Neural progenitor cell (in vitro differentiated cells): ENCODE results near the gene TMEM164. TPM values are rescaled to one million over a fixed set of nuclear protein-coding genes. Genes with fewer than 3 reads are reported as not detected.

Source experiments
- DNase-seq: peaks from one replicate; pipeline ENCODE4 v3.0.0-alpha.2; 2016; ENCODE audit warnings: low spot score
- H2AFZ ChIP-seq: fragments of 200-600 bp; sonication (generic); replicated peaks from 2 replicates; pipeline ENCODE4 v1.6.1; 2016; ENCODE audit warnings: antibody characterized with exemption
- H3F3A ChIP-seq: fragments of 200-600 bp; sonication (generic); 2 replicates; pipeline ENCODE4 v1.6.1; 2016; ENCODE audit warnings: antibody characterized with exemption, low read depth
- H3K27ac ChIP-seq: fragments of 200-600 bp; sonication (generic); 2 replicates; pipeline ENCODE4 v1.5.1; 2016; ENCODE audit warnings: mild to moderate bottlenecking
- H3K27me3 ChIP-seq: fragments of 200-600 bp; sonication (generic); 2 replicates; pipeline ENCODE4 v1.6.1; 2016; ENCODE audit warnings: mild to moderate bottlenecking, moderate library complexity
- H3K36me3 ChIP-seq: fragments of 200-600 bp; sonication (generic); 2 replicates; pipeline ENCODE4 v1.5.1; 2016
- H3K4me1 ChIP-seq: fragments of 200-600 bp; sonication (generic); 2 replicates; pipeline ENCODE4 v1.6.1; 2016; ENCODE audit warnings: mixed run types
- H3K4me2 ChIP-seq: fragments of 200-600 bp; sonication (generic); 2 replicates; pipeline ENCODE4 v1.6.1; 2016
- H3K4me3 ChIP-seq: fragments of 200-600 bp; sonication (generic); 2 replicates; pipeline ENCODE4 v1.5.1; 2016
- H3K79me2 ChIP-seq: fragments of 200-600 bp; sonication (generic); 2 replicates; pipeline ENCODE4 v1.6.1; 2016; ENCODE audit warnings: low read depth
- H3K9ac ChIP-seq: fragments of 200-600 bp; sonication (generic); 2 replicates; pipeline ENCODE4 v1.6.1; 2016
- H3K9me3 ChIP-seq: fragments of 200-600 bp; sonication (generic); 2 replicates; pipeline ENCODE4 v1.5.1; 2016; ENCODE audit warnings: low read depth
- H4K20me1 ChIP-seq: fragments of 200-600 bp; sonication (generic); 2 replicates; pipeline ENCODE4 v1.6.1; 2016; ENCODE audit warnings: low read depth
- H3K27ac Mint-ChIP-seq: 3 replicates; pipeline ENCODE4 v1.8.0; 2021; ENCODE audit warnings: mixed read lengths
- H3K27me3 Mint-ChIP-seq: 2 replicates; pipeline ENCODE4 v1.8.0; 2022; ENCODE audit warnings: low read depth, mild to moderate bottlenecking, inconsistent platforms, moderate library complexity, mixed read lengths; ENCODE audit not compliant: insufficient read depth
- H3K36me3 Mint-ChIP-seq: 3 replicates; pipeline ENCODE4 v1.8.0; 2021; ENCODE audit warnings: mixed read lengths
- H3K4me1 Mint-ChIP-seq: 3 replicates; pipeline ENCODE4 v1.8.0; 2021; ENCODE audit warnings: mixed read lengths
- H3K4me3 Mint-ChIP-seq: 3 replicates; pipeline ENCODE4 v1.8.0; 2021; ENCODE audit warnings: mild to moderate bottlenecking, moderate library complexity, mixed read lengths
- H3K9me3 Mint-ChIP-seq: 3 replicates; pipeline ENCODE4 v1.8.0; 2020; ENCODE audit warnings: mixed read lengths
- CTCF ChIP-seq: fragments of 200-600 bp; sonication (generic); IDR thresholded peaks from 2 replicates; pipeline ENCODE4 v1.5.1; 2017; ENCODE audit warnings: antibody characterized with exemption, mild to moderate bottlenecking
- EZH2 ChIP-seq: fragments of 200-600 bp; sonication (generic); IDR thresholded peaks from 2 replicates; pipeline ENCODE4 v1.6.1; 2017; ENCODE audit warnings: antibody characterized with exemption, mild to moderate bottlenecking, moderate library complexity
- EZH2phosphoT487 ChIP-seq: fragments of 200-600 bp; sonication (generic); IDR thresholded peaks from 2 replicates; pipeline ENCODE4 v1.6.1; 2017; ENCODE audit warnings: antibody characterized with exemption
- total RNA-seq: library from RNA; depleted of rRNA; stranded (reverse); fragments of >200 nt; gene quantifications from 2 replicates; pipeline ENCODE4 v1.2.3, GENCODE V29; 2015; ENCODE audit warnings: low replicate concordance

The TMEM164 gene
- total RNA-seq, 1 donor from 2014 or later, result 15.5 TPM

GRCh38 chrX:110192516-110192915 is 189.6 kb downstream of the TMEM164 start:
- TF ChIP-seq EZH2 (no peak), EZH2phosphoT487 (no peak), CTCF (no peak)
- Mint-ChIP-seq H3K36me3 (peaks cover 6% of the 10 kb centered on the region), H3K4me3 (no peak overlapping the region), H3K27ac (no peak overlapping the region), H3K4me1 (no peaks in the 10 kb centered on the region), H3K9me3 (no peaks in the 10 kb centered on the region), H3K27me3 (peaks cover 2% of the 10 kb centered on the region)
- Histone ChIP-seq H3K4me3 (no peak overlapping the region), H3K4me2 (no peak overlapping the region), H3K9me3 (peaks cover 3% of the 10 kb centered on the region), H4K20me1 (no peaks in the 10 kb centered on the region), H3K79me2 (no peaks in the 10 kb centered on the region), H3K36me3 (no peaks in the 10 kb centered on the region), H3K27me3 (no peaks in the 10 kb centered on the region), H2AFZ (no peak overlapping the region), H3F3A (no peaks in the 10 kb centered on the region), H3K27ac (no peak overlapping the region), H3K4me1 (peaks cover 8% of the 10 kb centered on the region), H3K9ac (no peak overlapping the region)
- no peak for DNase-seq

GRCh38 chrX:110194977-110195376 is 192.1 kb downstream of the TMEM164 start:
- no peaks in the 10 kb centered on the region for H3K27me3 ChIP-seq
- H3K4me3 ChIP-seq, result no peak overlapping the region
- Mint-ChIP-seq H3K27me3 (no peaks in the 10 kb centered on the region), H3K4me3 (no peak overlapping the region), H3K4me1 (no peaks in the 10 kb centered on the region), H3K36me3 (peaks cover 3% of the 10 kb centered on the region), H3K9me3 (no peaks in the 10 kb centered on the region), H3K27ac (no peak overlapping the region)
- no peak overlapping the region for H3K27ac ChIP-seq
- peaks cover 3% of the 10 kb centered on the region for H3K9me3 ChIP-seq
- H3K36me3 ChIP-seq, result no peaks in the 10 kb centered on the region
- H3F3A ChIP-seq, result no peaks in the 10 kb centered on the region
- no peaks in the 10 kb centered on the region for H4K20me1 ChIP-seq
- DNase-seq, result no peak
- H3K9ac ChIP-seq, result no peak overlapping the region
- H2AFZ ChIP-seq, result no peak overlapping the region
- peaks cover 8% of the 10 kb centered on the region for H3K4me1 ChIP-seq
- TF ChIP-seq CTCF (no peak), EZH2 (no peak), EZH2phosphoT487 (no peak)
- H3K4me2 ChIP-seq, result no peak overlapping the region
- no peaks in the 10 kb centered on the region for H3K79me2 ChIP-seq

- Histone ChIP-seq H4K20me1 (no peaks in the 10 kb centered on the region), H3K4me2 (no peak overlapping the region)
Observed at GRCh38 chrX:110201799-110202198, 198.9 kb downstream of the TMEM164 start.

More at GRCh38 chrX:110201799-110202198, 198.9 kb downstream of the TMEM164 start:
- Histone ChIP-seq H2AFZ (no peak overlapping the region), H3K27me3 (no peaks in the 10 kb centered on the region), H3F3A (no peaks in the 10 kb centered on the region), H3K79me2 (no peaks in the 10 kb centered on the region), H3K27ac (no peak overlapping the region), H3K4me3 (no peak overlapping the region), H3K4me1 (no peaks in the 10 kb centered on the region), H3K9me3 (peaks cover 3% of the 10 kb centered on the region), H3K9ac (no peak overlapping the region), H3K36me3 (no peaks in the 10 kb centered on the region)
- Mint-ChIP-seq H3K36me3 (peaks cover 4% of the 10 kb centered on the region), H3K9me3 (no peaks in the 10 kb centered on the region), H3K4me3 (no peak overlapping the region), H3K27ac (no peak overlapping the region), H3K27me3 (no peaks in the 10 kb centered on the region), H3K4me1 (peaks cover 5% of the 10 kb centered on the region)
- no peak for DNase-seq
- TF ChIP-seq EZH2phosphoT487 (no peak), CTCF (no peak), EZH2 (no peak)
